A673 (cell line): ENCODE data around the gene ASIC2. TPM values are rescaled to one million over a fixed set of nuclear protein-coding genes. Genes with fewer than 3 reads are reported as not detected.

Experiments used
- BruUV-seq: library from RNA; stranded (reverse); fragments of 400-500 nt; replicated peaks from 2 replicates; lab custom pipeline; 2021; lab: Mats Ljungman, UMichigan
- CTCF ChIA-PET: fragments of 300-600 bp; sonication (Branson Sonifier 250); formaldehyde crosslinking; loops from one replicate; lab custom pipeline; 2022; ENCODE audit warnings: antibody characterized with exemption; lab: Charles Lee
- POLR2A ChIA-PET: fragments of 300-600 bp; sonication (Branson Sonifier 250); formaldehyde crosslinking; loops from one replicate; lab custom pipeline; 2022; ENCODE audit warnings: antibody characterized with exemption; ENCODE audit not compliant: low non-redundant PET; lab: Charles Lee
- DNase-seq: peaks from one replicate; pipeline ENCODE4 v3.0.0-alpha.2; 2015; ENCODE audit warnings: low spot score
- H3K27ac ChIP-seq: fragments of 200-600 bp; sonication (generic); 2 replicates; pipeline ENCODE4 v1.5.1; 2016; ENCODE audit warnings: mixed run types, low read depth, mild to moderate bottlenecking, mixed read lengths, antibody characterized with exemption, low read length; ENCODE audit not compliant: poor library complexity, severe bottlenecking
- H3K27me3 ChIP-seq: fragments of 200-600 bp; sonication (generic); replicated peaks from 2 replicates; pipeline ENCODE4 v1.6.1; 2017; ENCODE audit warnings: mixed run types, low read depth, mild to moderate bottlenecking, mixed read lengths, antibody characterized with exemption, low read length; ENCODE audit not compliant: insufficient read depth, poor library complexity
- H3K36me3 ChIP-seq: fragments of 200-600 bp; sonication (generic); 2 replicates; pipeline ENCODE4 v1.6.1; 2016; ENCODE audit warnings: mixed run types, mild to moderate bottlenecking, mixed read lengths, antibody characterized with exemption, low read length; ENCODE audit not compliant: insufficient read depth, poor library complexity, severe bottlenecking
- H3K4me1 ChIP-seq: fragments of 200-600 bp; sonication (generic); 2 replicates; pipeline ENCODE4 v1.6.1; 2017; ENCODE audit warnings: mixed run types, mild to moderate bottlenecking, mixed read lengths, antibody characterized with exemption, low read length; ENCODE audit not compliant: insufficient read depth, poor library complexity, severe bottlenecking
- H3K4me3 ChIP-seq: fragments of 200-600 bp; sonication (generic); 2 replicates; pipeline ENCODE4 v1.5.1; 2016; ENCODE audit warnings: low read depth, mixed run types, mild to moderate bottlenecking, mixed read lengths, low read length; ENCODE audit not compliant: poor library complexity, severe bottlenecking
- H3K9me3 ChIP-seq: fragments of 200-600 bp; sonication (generic); 2 replicates; pipeline ENCODE4 v1.6.1; 2016; ENCODE audit warnings: mixed run types, low read depth, mild to moderate bottlenecking, mixed read lengths, antibody characterized with exemption, low read length; ENCODE audit not compliant: poor library complexity, severe bottlenecking
- EZH2 ChIP-seq: fragments of 200-600 bp; sonication (generic); IDR thresholded peaks from 2 replicates; pipeline ENCODE4 v1.6.1; 2017; ENCODE audit warnings: borderline replicate concordance, low read depth, mild to moderate bottlenecking, mixed read lengths, antibody characterized with exemption, low read length; ENCODE audit not compliant: poor library complexity, severe bottlenecking
- intact Hi-C: fragments of 100-400 bp; cut with micrococcal nuclease; formaldehyde crosslinking; loops from one replicate; pipeline ENCODE4 v1.10.0; 2022; ENCODE audit not compliant: unreplicated experiment
- total RNA-seq: library from RNA; stranded (reverse); gene quantifications from 2 replicates; pipeline ENCODE4 v1.2.3, GENCODE V29; 2021
- TF ChIP-seq, protein P1 (sequence below): fragments of 300-800, 200-600 bp; sonication (generic); conservative IDR thresholded peaks from 2 replicates; pipeline ENCODE4 v1.5.1; 2017; ENCODE audit warnings: low read depth, mild to moderate bottlenecking, antibody characterized with exemption, low read length, moderate library complexity, mixed read lengths

The ASIC2 gene
- total RNA-seq, 1 experiment from 2014 or later = 8.6 TPM

DNA sequence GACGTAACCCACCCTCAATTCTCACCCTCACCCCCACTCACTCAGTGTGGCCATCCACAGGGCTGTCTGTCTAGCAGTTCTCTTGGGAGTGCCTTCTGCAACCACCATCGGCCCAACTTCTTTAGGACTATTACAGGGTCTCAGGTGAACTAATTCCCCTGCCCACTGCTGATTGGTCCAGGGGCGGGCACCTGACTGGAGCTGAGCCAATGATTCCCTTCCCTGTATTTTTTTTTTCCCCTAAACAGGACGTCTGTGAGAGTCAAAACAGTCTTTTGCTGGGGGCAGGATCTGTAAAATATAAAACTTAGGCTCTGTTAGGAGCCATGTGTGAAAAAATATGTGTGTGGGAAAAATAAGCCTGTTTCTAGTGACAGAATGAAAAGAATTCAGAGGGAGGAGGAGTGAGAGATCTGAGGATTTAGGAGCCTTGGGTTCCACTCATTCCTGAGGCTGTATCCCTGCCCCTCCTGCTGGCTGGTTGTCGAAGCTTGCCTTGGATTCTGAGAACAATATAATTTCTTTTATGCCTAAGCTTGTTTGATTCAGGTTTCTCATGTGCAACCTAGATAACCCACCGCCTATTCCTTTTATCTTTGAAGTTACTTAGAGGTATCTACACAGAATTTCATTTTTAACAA, 186.4 kb downstream of the ASIC2 start:
- TF ChIP-seq, protein P1, sequence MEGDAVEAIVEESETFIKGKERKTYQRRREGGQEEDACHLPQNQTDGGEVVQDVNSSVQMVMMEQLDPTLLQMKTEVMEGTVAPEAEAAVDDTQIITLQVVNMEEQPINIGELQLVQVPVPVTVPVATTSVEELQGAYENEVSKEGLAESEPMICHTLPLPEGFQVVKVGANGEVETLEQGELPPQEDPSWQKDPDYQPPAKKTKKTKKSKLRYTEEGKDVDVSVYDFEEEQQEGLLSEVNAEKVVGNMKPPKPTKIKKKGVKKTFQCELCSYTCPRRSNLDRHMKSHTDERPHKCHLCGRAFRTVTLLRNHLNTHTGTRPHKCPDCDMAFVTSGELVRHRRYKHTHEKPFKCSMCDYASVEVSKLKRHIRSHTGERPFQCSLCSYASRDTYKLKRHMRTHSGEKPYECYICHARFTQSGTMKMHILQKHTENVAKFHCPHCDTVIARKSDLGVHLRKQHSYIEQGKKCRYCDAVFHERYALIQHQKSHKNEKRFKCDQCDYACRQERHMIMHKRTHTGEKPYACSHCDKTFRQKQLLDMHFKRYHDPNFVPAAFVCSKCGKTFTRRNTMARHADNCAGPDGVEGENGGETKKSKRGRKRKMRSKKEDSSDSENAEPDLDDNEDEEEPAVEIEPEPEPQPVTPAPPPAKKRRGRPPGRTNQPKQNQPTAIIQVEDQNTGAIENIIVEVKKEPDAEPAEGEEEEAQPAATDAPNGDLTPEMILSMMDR = no peak
- no peak for TF ChIP-seq EZH2
- Histone ChIP-seq H3K27ac (no peak overlapping the region), H3K4me3 (no peak overlapping the region), H3K4me1 (no peaks in the 10 kb centered on the region), H3K27me3 (no peaks in the 10 kb centered on the region), H3K9me3 (no peaks in the 10 kb centered on the region), H3K36me3 (no peaks in the 10 kb centered on the region)
- DNase-seq = no peak
- ChIA-PET CTCF (no interaction called here), POLR2A (no interaction called here)
- intact Hi-C loops = no loop called here
- BruUV-seq = no TSS peak

DNA sequence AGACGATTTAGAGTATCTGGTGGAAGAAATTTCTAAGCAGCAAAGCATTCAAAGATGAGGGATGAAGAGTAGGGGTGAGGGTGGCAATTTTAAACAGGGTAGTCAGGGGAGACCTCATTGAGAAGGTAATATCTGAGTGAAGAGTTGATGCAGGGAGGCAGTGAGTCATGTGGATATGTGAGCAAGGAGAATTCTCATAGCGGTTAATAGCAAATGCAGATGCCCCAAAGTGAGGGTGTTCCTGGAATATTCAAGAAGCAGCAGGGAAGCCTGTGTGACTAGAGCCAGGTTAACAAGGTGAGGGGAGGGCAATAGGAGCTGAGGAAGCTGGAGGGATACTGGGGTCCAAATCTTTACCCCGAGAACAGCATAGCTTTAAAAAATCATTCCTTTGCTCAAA, 187.2 kb downstream of the ASIC2 start:
- no peak for DNase-seq
- Histone ChIP-seq H3K4me1 (no peaks in the 10 kb centered on the region), H3K36me3 (no peaks in the 10 kb centered on the region), H3K27me3 (no peaks in the 10 kb centered on the region), H3K9me3 (no peaks in the 10 kb centered on the region), H3K27ac (no peak overlapping the region), H3K4me3 (no peak overlapping the region)
- intact Hi-C loops = no loop called here
- ChIA-PET CTCF (no interaction called here), POLR2A (no interaction called here)
- TF ChIP-seq EZH2 = no peak
- TF ChIP-seq, protein P1 = no peak
- BruUV-seq = no TSS peak

DNA sequence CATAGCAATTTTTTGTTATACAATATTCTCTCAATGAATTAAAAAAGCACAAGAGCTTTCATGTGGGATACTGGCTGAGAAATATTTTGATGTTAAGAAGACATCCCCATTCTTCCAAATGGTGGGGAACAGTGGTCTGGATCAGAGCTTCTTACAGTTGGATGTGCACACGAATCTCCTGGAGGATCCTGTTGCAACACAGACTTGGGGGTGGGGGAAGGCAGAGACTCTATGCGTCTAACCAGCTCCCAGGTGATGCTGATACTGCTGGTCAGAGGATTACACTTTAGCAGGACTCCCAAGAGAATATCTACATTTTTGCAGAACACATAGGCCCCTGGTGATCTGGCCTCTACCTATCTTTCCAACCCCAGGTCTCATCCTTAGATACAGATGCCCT, 193.2 kb downstream of the ASIC2 start:
- ChIA-PET POLR2A (no interaction called here), CTCF (no interaction called here)
- intact Hi-C loops = no loop called here
- no TSS peak for BruUV-seq
- no peaks in the 10 kb centered on the region for H3K4me1 ChIP-seq
- no peak overlapping the region for H3K27ac ChIP-seq
- no peak for DNase-seq
- no peaks in the 10 kb centered on the region for H3K9me3 ChIP-seq
- TF ChIP-seq, protein P1 = no peak
- TF ChIP-seq EZH2 = no peak
- H3K27me3 ChIP-seq = no peaks in the 10 kb centered on the region
- H3K4me3 ChIP-seq = no peak overlapping the region
- H3K36me3 ChIP-seq = no peaks in the 10 kb centered on the region
